Muscle layer of duodenum (tissue), 2 donors: ENCODE measurements around the gene PPT2.

Experiments
- H3K27ac ChIP-seq: one replicate; pipeline ENCODE4 v1.7.0; 2013; ENCODE audit warnings: mild to moderate bottlenecking, low read length
- H3K27me3 ChIP-seq: one replicate; pipeline ENCODE4 v1.7.0; 2013; ENCODE audit warnings: low read depth, mild to moderate bottlenecking, control low read depth, low read length
- H3K36me3 ChIP-seq, 2 donors: one replicate each; pipeline ENCODE4 v1.7.0; 2013; ENCODE audit warnings: low read length in 2 of 2, control low read depth in 1 of 2, mild to moderate bottlenecking in 1 of 2; ENCODE audit not compliant: insufficient read depth in 2 of 2, control insufficient read depth in 1 of 2
- H3K4me1 ChIP-seq, 2 donors: one replicate each; pipeline ENCODE4 v1.7.0; 2013; ENCODE audit warnings: low read length in 2 of 2, mild to moderate bottlenecking in 2 of 2, control low read depth in 1 of 2, moderate library complexity in 1 of 2; ENCODE audit not compliant: insufficient read depth in 2 of 2, control insufficient read depth in 1 of 2
- H3K4me3 ChIP-seq, 2 donors: one replicate each; pipeline ENCODE4 v1.7.0; 2013; ENCODE audit warnings: low read length in 2 of 2, low read depth in 1 of 2, mild to moderate bottlenecking in 1 of 2
- H3K9me3 ChIP-seq, 2 donors: one replicate each; pipeline ENCODE4 v1.7.0; 2013; ENCODE audit warnings: low read length in 2 of 2, control low read depth in 1 of 2, mild to moderate bottlenecking in 1 of 2; ENCODE audit not compliant: control insufficient read depth in 1 of 2
- donor health status: healthy.

The PPT2 gene

GRCh38 chr6:32113386-32114352, 40.3 kb upstream of the PPT2 start:
- H3K27ac ChIP-seq = peak overlapping the region; percentile 75
- H3K36me3 ChIP-seq = peaks cover 29 to 30% of the 10 kb centered on the region in 2 donors
- H3K4me3 ChIP-seq = no peak overlapping the region
- peaks cover 14 to 43% of the 10 kb centered on the region in 2 donors for H3K4me1 ChIP-seq
- no peaks in the 10 kb centered on the region for H3K9me3 ChIP-seq
- no peaks in the 10 kb centered on the region for H3K27me3 ChIP-seq

GRCh38 chr6:32114796-32115195, 39.1 kb upstream of the PPT2 start:
- Histone ChIP-seq H3K27ac (no peak overlapping the region), H3K4me1 (peaks cover 14 to 39% of the 10 kb centered on the region in 2 donors), H3K27me3 (no peaks in the 10 kb centered on the region), H3K36me3 (peaks cover 32 to 34% of the 10 kb centered on the region in 2 donors), H3K4me3 (no peak overlapping the region), H3K9me3 (no peaks in the 10 kb centered on the region)

DNA sequence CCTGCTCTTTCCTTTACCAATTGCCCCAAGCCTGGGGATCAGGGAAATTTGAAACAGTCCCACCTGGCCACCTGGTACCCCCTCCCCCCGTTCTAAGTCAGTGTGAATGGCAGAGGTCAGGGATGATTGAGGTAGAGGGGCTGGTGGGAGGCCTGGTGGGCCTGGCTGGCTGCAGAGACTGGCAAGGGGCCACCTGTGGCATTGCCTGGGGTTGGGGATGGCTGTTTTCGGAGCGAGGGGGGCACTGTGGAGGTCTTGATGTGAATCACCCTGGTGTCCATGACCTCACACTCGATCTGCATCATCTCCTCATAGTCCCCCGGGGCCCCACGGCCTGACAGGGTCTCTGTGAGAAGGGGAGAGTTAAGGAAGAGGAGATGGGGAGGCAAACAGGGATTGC, 38.3 kb upstream of the PPT2 start:
- Histone ChIP-seq H3K9me3 (no peaks in the 10 kb centered on the region), H3K4me3 (no peak overlapping the region), H3K4me1 (peaks cover 14 to 37% of the 10 kb centered on the region in 2 donors), H3K27me3 (no peaks in the 10 kb centered on the region), H3K36me3 (peaks cover 36 to 38% of the 10 kb centered on the region in 2 donors), H3K27ac (no peak overlapping the region)

- Histone ChIP-seq H3K27ac (no peak overlapping the region), H3K4me3 (no peak overlapping the region), H3K9me3 (no peaks in the 10 kb centered on the region), H3K27me3 (no peaks in the 10 kb centered on the region), H3K4me1 (peaks cover 10 to 36% of the 10 kb centered on the region in 2 donors), H3K36me3 (peaks cover 43 to 46% of the 10 kb centered on the region in 2 donors)
Observed at GRCh38 chr6:32116674-32117073, 37.3 kb upstream of the PPT2 start.

- peaks cover 10 to 29% of the 10 kb centered on the region in 2 donors for H3K4me1 ChIP-seq
- peaks cover 50 to 54% of the 10 kb centered on the region in 2 donors for H3K36me3 ChIP-seq
- no peak overlapping the region for H3K27ac ChIP-seq
- no peak overlapping the region for H3K4me3 ChIP-seq
- H3K27me3 ChIP-seq = no peaks in the 10 kb centered on the region
- H3K9me3 ChIP-seq = no peaks in the 10 kb centered on the region
Observed at GRCh38 chr6:32117461-32117860, 36.5 kb upstream of the PPT2 start.

DNA sequence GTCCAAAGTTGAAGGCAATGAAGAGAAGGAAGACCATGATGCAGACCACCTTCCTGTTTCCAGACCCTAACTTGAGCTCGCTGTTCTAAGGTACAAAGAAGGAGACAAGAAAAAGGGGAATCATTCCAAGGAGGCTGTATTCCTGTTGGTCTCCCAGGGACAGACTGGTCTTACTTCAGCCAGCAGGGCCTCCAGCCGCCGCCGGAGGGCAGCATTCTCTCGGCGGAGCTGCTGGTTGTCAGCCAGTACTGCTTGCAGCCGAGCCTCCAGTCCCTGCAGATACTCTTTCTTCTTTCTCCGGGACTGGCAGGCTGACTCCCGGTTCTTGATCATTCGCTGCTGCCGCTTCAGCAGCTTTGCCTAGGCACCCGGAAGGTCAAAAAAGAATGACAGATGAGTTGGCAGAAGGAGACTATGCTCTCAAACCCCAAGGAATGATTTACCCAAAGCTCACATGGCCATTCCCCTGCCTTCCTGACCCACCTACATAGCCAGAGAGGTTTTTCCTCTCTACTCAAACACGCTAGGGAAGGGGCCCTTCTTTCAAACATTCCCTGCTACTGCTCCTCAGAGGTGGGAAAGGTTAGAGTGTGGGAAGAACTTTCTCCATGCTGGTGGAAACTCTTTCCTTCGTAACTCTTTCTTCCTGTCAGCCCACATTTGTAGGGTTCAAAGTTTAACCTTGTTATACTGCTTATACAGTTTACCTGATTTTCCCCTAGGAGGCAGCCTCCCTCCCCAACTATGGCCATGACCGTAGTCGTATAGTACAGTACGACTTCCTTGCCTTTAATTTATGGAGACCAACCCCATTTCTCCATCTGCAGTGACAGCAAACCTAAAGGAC, 34.9 kb upstream of the PPT2 start:
- H3K4me3 ChIP-seq = peak overlapping the region in 1 of 2 donors; percentile 17
- peak overlapping the region; percentile 37 for H3K27ac ChIP-seq
- H3K27me3 ChIP-seq = no peaks in the 10 kb centered on the region
- H3K36me3 ChIP-seq = peaks cover 56 to 62% of the 10 kb centered on the region in 2 donors
- H3K4me1 ChIP-seq = peaks cover 0 to 17% of the 10 kb centered on the region in 2 donors
- H3K9me3 ChIP-seq = no peaks in the 10 kb centered on the region

- Histone ChIP-seq H3K36me3 (peaks cover 56 to 69% of the 10 kb centered on the region in 2 donors), H3K27me3 (no peaks in the 10 kb centered on the region), H3K9me3 (no peaks in the 10 kb centered on the region), H3K4me3 (no peak overlapping the region), H3K4me1 (peaks cover 0 to 10% of the 10 kb centered on the region in 2 donors), H3K27ac (no peak overlapping the region)
Observed at GRCh38 chr6:32120573-32121059, 33.3 kb upstream of the PPT2 start.

DNA sequence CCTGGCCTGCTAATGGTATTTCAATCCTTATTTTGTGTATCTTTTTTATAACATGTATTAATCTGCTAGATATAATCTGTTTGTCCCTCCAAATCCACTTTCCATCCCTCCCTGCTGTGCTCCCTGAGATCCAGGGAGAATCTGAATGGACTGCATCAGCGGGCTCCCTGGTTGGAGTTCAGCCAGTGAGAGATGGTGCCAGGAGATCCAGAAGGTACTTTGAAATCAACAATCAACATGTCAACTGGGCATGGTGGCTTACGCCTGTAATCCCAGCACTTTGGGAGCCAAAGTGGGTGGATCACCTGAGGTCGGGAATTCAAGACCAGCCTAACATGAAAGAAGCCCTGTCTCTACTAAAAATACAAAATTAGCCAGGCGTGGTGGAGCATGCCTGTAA, 30.3 kb upstream of the PPT2 start:
- Histone ChIP-seq H3K27me3 (no peaks in the 10 kb centered on the region), H3K4me3 (no peak overlapping the region), H3K27ac (no peak overlapping the region), H3K4me1 (peaks cover 12 to 30% of the 10 kb centered on the region in 2 donors), H3K36me3 (peaks cover 33 to 57% of the 10 kb centered on the region in 2 donors), H3K9me3 (no peaks in the 10 kb centered on the region)

- H3K4me1 ChIP-seq = peaks cover 21 to 35% of the 10 kb centered on the region in 2 donors
- peak overlapping the region; percentile 90 for H3K27ac ChIP-seq
- H3K27me3 ChIP-seq = no peaks in the 10 kb centered on the region
- H3K9me3 ChIP-seq = no peaks in the 10 kb centered on the region
- peak overlapping the region; percentile 97 to 99 for H3K4me3 ChIP-seq
- peaks cover 17 to 37% of the 10 kb centered on the region in 2 donors for H3K36me3 ChIP-seq
Observed at GRCh38 chr6:32126880-32127279, 27.1 kb upstream of the PPT2 start.

DNA sequence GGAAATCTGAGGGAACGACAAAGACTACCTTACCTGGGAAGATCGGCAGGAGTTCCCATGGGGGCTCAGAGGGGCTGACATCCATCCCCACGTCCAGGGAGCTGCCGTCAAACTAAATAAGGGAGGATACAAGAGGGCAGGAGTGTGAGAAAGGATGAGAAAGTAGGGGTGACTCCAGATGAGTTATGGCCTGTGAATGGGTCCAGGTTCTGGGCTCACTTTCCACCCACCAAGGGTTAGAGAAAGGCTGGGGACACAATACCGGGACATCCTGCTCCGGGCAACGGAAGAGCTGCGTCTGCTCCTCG, 26.6 kb upstream of the PPT2 start:
- Histone ChIP-seq H3K36me3 (peaks cover 13 to 32% of the 10 kb centered on the region in 2 donors), H3K4me3 (peak overlapping the region; percentile 97 to 99), H3K27me3 (no peaks in the 10 kb centered on the region), H3K4me1 (peaks cover 21 to 35% of the 10 kb centered on the region in 2 donors), H3K27ac (peak overlapping the region; percentile 90), H3K9me3 (no peaks in the 10 kb centered on the region)
